ENCODE data around the gene BCAS3.

- TF ChIP-seq CTCF (IDR thresholded peaks at IDR 0.05) (no peak), EZH2 (IDR thresholded peaks at IDR 0.05; ENCODE audit: borderline replicate concordance, insufficient read depth, low read depth, low read length, poor library complexity, severe bottlenecking) (no peak)
Observed at GRCh38 chr17:61217878-61218437, 540.3 kb downstream of the BCAS3 start.
